Body of pancreas (tissue), 4 donors: ENCODE measurements around the gene CELSR1. TPM values are rescaled to one million over a fixed set of nuclear protein-coding genes. Genes with fewer than 3 reads are reported as not detected.
"Not testable (repeated sequence)": the region's sequence is repeated elsewhere in the genome, so short reads cannot be mapped to it uniquely, and the experiment has no call there.

Source experiments
- ATAC-seq: fragments of 150-250 bp; one replicate; pipeline ENCODE4 v1.9.1; 2016
- DNase-seq, 4 donors: peaks; one replicate each; pipeline ENCODE4 v3.0.0-alpha.2; 2019
- H3K27ac ChIP-seq, 4 donors: fragments of 200-600 bp; sonication (generic); 1 replicate in 3 of 4; 2 replicates in 1 of 4; pipeline versions ENCODE4 v1.5.1 to v1.6.1; 2016 to 2019; ENCODE audit warnings: mild to moderate bottlenecking in 1 of 4, mixed read lengths in 1 of 4, moderate library complexity in 1 of 4
- H3K27me3 ChIP-seq, 2 donors: fragments of 200-600 bp; sonication (generic); one replicate each; pipeline ENCODE4 v1.6.0; 2016; ENCODE audit warnings: mild to moderate bottlenecking in 1 of 2
- H3K36me3 ChIP-seq, 2 donors: fragments of 200-600 bp; sonication (generic); replicated peaks in 1 of 2; 2 replicates each; pipeline ENCODE4 v1.5.1; 2016; ENCODE audit warnings: low read depth in 2 of 2; ENCODE audit not compliant: insufficient read depth in 1 of 2
- H3K4me1 ChIP-seq: fragments of 200-600 bp; sonication (generic); one replicate; pipeline ENCODE4 v1.6.0; 2016
- H3K4me3 ChIP-seq, 2 donors: fragments of 200-600 bp; sonication (generic); 1 replicate in 1 of 2; 2 replicates in 1 of 2; pipeline ENCODE4 v1.5.1; 2016 to 2019
- H3K9me3 ChIP-seq, 3 donors: fragments of 200-600 bp; sonication (generic); 1 replicate in 2 of 3; 2 replicates in 1 of 3; pipeline ENCODE4 v1.5.1; 2016
- CTCF ChIP-seq, 7 experiments: fragments of 450-650 bp in 4 of 7; fragments of 200-600 bp in 3 of 7; sonication (generic) in 3 of 7; IDR thresholded peaks; one replicate each; pipeline ENCODE4 v1.5.1; 2016 to 2019; ENCODE audit warnings: antibody characterized with exemption in 7 of 7
- POLR2A ChIP-seq, 3 donors: fragments of 450-650 bp; IDR thresholded peaks; one replicate each; pipeline ENCODE4 v1.6.1; 2016; ENCODE audit warnings: antibody characterized with exemption in 3 of 3, mild to moderate bottlenecking in 2 of 3
- WGBS, 2 donors: methylation state at CpG; one replicate each; pipeline ENCODE4 v1.1.5; 2017; 5-methylcytosine and 5-hydroxymethylcytosine counted together
- intact Hi-C: fragments of 100-400 bp; cut with DNase I; formaldehyde crosslinking; loops from one replicate; pipeline ENCODE4 v1.15.1; 2023
- total RNA-seq, 2 donors: library from RNA; depleted of rRNA; stranded (reverse); fragments of >200 nt; gene quantifications; one replicate each; pipeline ENCODE4 v1.1.0, GENCODE V29; 2016

Gene CELSR1
- total RNA-seq, 2 donors from 2014 or later, result 0.66 to 3.6 TPM

GRCh38 chr22:46401370-46401769, 136.1 kb downstream of the CELSR1 start:
- Histone ChIP-seq H3K27ac (no peak overlapping the region), H3K36me3 (no peaks in the 10 kb centered on the region), H3K9me3 (no peaks in the 10 kb centered on the region), H3K4me1 (no peaks in the 10 kb centered on the region), H3K27me3 (no peaks in the 10 kb centered on the region), H3K4me3 (no peak overlapping the region)
- TF ChIP-seq CTCF (IDR thresholded peaks at IDR 0.05), result no peak
- TF ChIP-seq POLR2A (IDR thresholded peaks at IDR 0.05), result no peak
- intact Hi-C loops, result no loop called here
- DNase-seq (no peak), ATAC-seq (no peak)
- WGBS, 2 donors, result 78 to 88% methylated on average over 10 of the region's 10 CpGs

- no peaks in the 10 kb centered on the region for H3K9me3 ChIP-seq
- TF ChIP-seq CTCF (IDR thresholded peaks at IDR 0.05), result no peak
- TF ChIP-seq POLR2A (IDR thresholded peaks at IDR 0.05), result no peak
- no peaks in the 10 kb centered on the region for H3K27me3 ChIP-seq
- no peaks in the 10 kb centered on the region for H3K36me3 ChIP-seq
- 81 to 86% methylated on average over 12 to 16 of the region's 16 CpGs for WGBS, 2 donors
- H3K4me1 ChIP-seq, result no peaks in the 10 kb centered on the region
- no peak overlapping the region for H3K4me3 ChIP-seq
- DNase-seq (no peak), ATAC-seq (no peak)
- intact Hi-C loops, result loop anchor here (10.0 kb wide), 1 partner anchor 135 kb away; the partner anchor contains the start of gene CELSR1
- H3K27ac ChIP-seq, result no peak overlapping the region
These were observed 138.0 kb downstream of the CELSR1 start for GRCh38 chr22:46399251-46400024.

DNA sequence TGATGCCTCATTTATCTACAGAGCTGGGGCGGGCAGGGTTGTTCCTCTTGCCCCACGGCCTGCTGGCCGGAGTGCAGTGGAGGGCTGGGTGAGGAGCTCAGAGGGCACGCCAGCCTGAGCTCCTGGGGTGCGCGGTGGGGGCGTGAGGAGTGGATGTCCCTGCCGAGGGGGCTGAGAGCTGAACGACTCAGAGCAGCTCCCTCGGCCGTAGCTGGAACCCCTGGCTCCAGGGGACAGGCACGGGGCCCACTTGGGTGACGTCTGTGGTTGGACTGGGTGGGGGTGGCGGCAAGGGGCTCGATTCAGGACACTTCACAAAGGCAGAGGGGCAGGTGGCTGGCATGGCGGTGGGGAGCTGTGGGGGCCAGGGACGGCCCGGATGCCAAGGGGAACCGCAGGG, 139.5 kb downstream of the CELSR1 start:
- intact Hi-C loops, result loop anchor here (10.0 kb wide), 1 partner anchor 137 kb away; the partner anchor contains the start of gene CELSR1
- Histone ChIP-seq H3K4me1 (no peaks in the 10 kb centered on the region), H3K9me3 (no peaks in the 10 kb centered on the region), H3K27ac (no peak overlapping the region), H3K36me3 (no peaks in the 10 kb centered on the region), H3K27me3 (no peaks in the 10 kb centered on the region), H3K4me3 (no peak overlapping the region)
- ATAC-seq (no peak), DNase-seq (no peak)
- WGBS, 2 donors, result 80 to 87% methylated on average over 9 to 19 of the region's 19 CpGs
- TF ChIP-seq CTCF (IDR thresholded peaks at IDR 0.05) (no peak), POLR2A (IDR thresholded peaks at IDR 0.05) (no peak)

- ATAC-seq, result no peak
- Histone ChIP-seq H3K9me3 (no peaks in the 10 kb centered on the region), H3K4me3 (no peak overlapping the region), H3K4me1 (no peaks in the 10 kb centered on the region), H3K27me3 (no peaks in the 10 kb centered on the region), H3K36me3 (no peaks in the 10 kb centered on the region), H3K27ac (no peak overlapping the region)
- 67 to 83% methylated on average over 9 to 18 of the region's 18 CpGs for WGBS, 2 donors
- TF ChIP-seq CTCF (IDR thresholded peaks at IDR 0.05), result no peak
- TF ChIP-seq POLR2A (IDR thresholded peaks at IDR 0.05), result no peak
- intact Hi-C loops, result loop anchor here (10.0 kb wide), 1 partner anchor 137 kb away; the partner anchor contains the start of gene CELSR1
- no peak for DNase-seq
These were observed 139.9 kb downstream of the CELSR1 start for GRCh38 chr22:46397514-46397913.

- H3K4me3 ChIP-seq, H3K27me3 ChIP-seq, ATAC-seq, H3K27ac ChIP-seq, H3K9me3 ChIP-seq, DNase-seq, H3K36me3 ChIP-seq, H3K4me1 ChIP-seq: not testable (repeated sequence)
- intact Hi-C loops, result loop anchor here (10.0 kb wide), 1 partner anchor 138 kb away; the partner anchor contains the start of gene CELSR1
- 74 to 81% methylated on average over 5 of the region's 5 CpGs for WGBS, 2 donors
These were observed 140.4 kb downstream of the CELSR1 start for GRCh38 chr22:46397049-46397448.
